Endothelial cell of umbilical vein (primary cell): ENCODE measurements around the gene CPVL. TPM values are rescaled to one million over a fixed set of nuclear protein-coding genes. Genes with fewer than 3 reads are reported as not detected.

ENCODE experiments used
- BruUV-seq: library from RNA; stranded (reverse); fragments of 400-500 nt; replicated peaks from 2 replicates; lab custom pipeline; 2021; lab: Mats Ljungman, UMichigan
- CTCF ChIA-PET: fragments of 300-600, 350-600 bp; sonication (Branson Sonifier 250); formaldehyde crosslinking; loops from one replicate; lab custom pipeline; 2021; ENCODE audit warnings: antibody characterized with exemption, inconsistent platforms; lab: Charles Lee
- POLR2A ChIA-PET: fragments of 300-600, 350-600 bp; sonication (Branson Sonifier 250); formaldehyde crosslinking; loops from one replicate; lab custom pipeline; 2021; ENCODE audit warnings: antibody characterized with exemption, inconsistent platforms; lab: Charles Lee
- DNase-seq: peaks from one replicate; pipeline ENCODE4 v3.0.0-alpha.2; 2011; ENCODE audit warnings: low read depth, low spot score
- FAIRE-seq: peaks from 2 replicates; lab custom pipeline; 2011; peaks lifted over from hg19 to GRCh38; lab: Jason Lieb, UNC
- H2AFZ ChIP-seq: 2 replicates; pipeline ENCODE4 v1.6.0; 2012; ENCODE audit warnings: low read depth, low read length, control low read depth, inconsistent platforms
- H3K27ac ChIP-seq: 2 replicates; pipeline ENCODE4 v1.5.1; 2011; ENCODE audit warnings: low read depth, mild to moderate bottlenecking, control low read depth, low read length, moderate library complexity; ENCODE audit not compliant: insufficient read depth
- H3K27me3 ChIP-seq, 2 experiments: 2 replicates each; pipeline versions ENCODE4 v1.6.0 to v1.6.1; 2011; ENCODE audit warnings: low read length in 2 of 2, mixed read lengths in 1 of 2; ENCODE audit not compliant: control insufficient read depth in 2 of 2, insufficient read depth in 2 of 2
- H3K36me3 ChIP-seq, 2 experiments: 2 replicates in 1 of 2; 3 replicates in 1 of 2; pipeline ENCODE4 v1.5.1; 2011; ENCODE audit warnings: low read length in 2 of 2, mild to moderate bottlenecking in 1 of 2, moderate library complexity in 1 of 2; ENCODE audit not compliant: control insufficient read depth in 2 of 2, insufficient read depth in 2 of 2; ENCODE audit errors: extremely low read depth in 1 of 2
- H3K4me1 ChIP-seq: 3 replicates; pipeline ENCODE4 v1.5.1; 2011; ENCODE audit warnings: mild to moderate bottlenecking, low read length; ENCODE audit not compliant: control insufficient read depth, insufficient read depth; ENCODE audit errors: extremely low read depth
- H3K4me2 ChIP-seq: 2 replicates; pipeline ENCODE4 v1.6.1; 2011; ENCODE audit warnings: low read length, control low read depth, mixed read lengths; ENCODE audit not compliant: insufficient read depth
- H3K4me3 ChIP-seq, 3 experiments: fragments of 200-600 bp in 1 of 3; sonication (generic), shearing (Covaris generic) in 1 of 3; replicated peaks in 1 of 3; 2 replicates each; pipeline ENCODE4 v1.5.1; 2011 to 2016; ENCODE audit warnings: control low read depth in 3 of 3, low read length in 3 of 3, mild to moderate bottlenecking in 2 of 3, inconsistent platforms in 1 of 3, low read depth in 1 of 3, moderate library complexity in 1 of 3; ENCODE audit not compliant: insufficient read depth in 1 of 3
- H3K79me2 ChIP-seq: 2 replicates; pipeline ENCODE4 v1.6.0; 2012; ENCODE audit warnings: low read length, inconsistent platforms; ENCODE audit not compliant: control insufficient read depth, insufficient read depth
- H3K9ac ChIP-seq: replicated peaks from 2 replicates; pipeline ENCODE3; 2011; ENCODE audit warnings: low read length, control low read depth; ENCODE audit not compliant: insufficient read depth; ENCODE audit errors: extremely low read depth
- H3K9me1 ChIP-seq: replicated peaks from 3 replicates; pipeline ENCODE4 v1.6.0; 2011; ENCODE audit warnings: mild to moderate bottlenecking, low read length; ENCODE audit not compliant: control insufficient read depth, insufficient read depth; ENCODE audit errors: extremely low read depth
- H3K9me3 ChIP-seq: replicated peaks from 2 replicates; pipeline ENCODE4 v1.5.1; 2012; ENCODE audit warnings: low read length, inconsistent platforms; ENCODE audit not compliant: control insufficient read depth, insufficient read depth
- H4K20me1 ChIP-seq: replicated peaks from 2 replicates; pipeline ENCODE3; 2011; ENCODE audit warnings: mild to moderate bottlenecking, low read length; ENCODE audit not compliant: control insufficient read depth, insufficient read depth; ENCODE audit errors: extremely low read depth
- EZH2 ChIP-seq: IDR thresholded peaks from 2 replicates; pipeline ENCODE4 v1.6.1; 2012; ENCODE audit warnings: borderline replicate concordance, low read depth, mild to moderate bottlenecking, moderate library complexity, low read length, inconsistent platforms; ENCODE audit not compliant: severe bottlenecking
- FOS ChIP-seq: IDR thresholded peaks from 2 replicates; pipeline ENCODE4 v1.6.1; 2011; ENCODE audit warnings: mild to moderate bottlenecking, low read length, moderate library complexity, borderline replicate concordance; ENCODE audit not compliant: insufficient read depth
- GATA2 ChIP-seq: IDR thresholded peaks from 2 replicates; pipeline ENCODE4 v1.7.0; 2011; ENCODE audit warnings: low read depth, mild to moderate bottlenecking, moderate library complexity, mixed read lengths, low read length; ENCODE audit not compliant: insufficient read length, insufficient read depth
- JUN ChIP-seq: IDR thresholded peaks from 2 replicates; pipeline ENCODE4 v1.6.1; 2011; ENCODE audit warnings: borderline replicate concordance, low read depth; ENCODE audit not compliant: insufficient read length, insufficient read depth
- MYC ChIP-seq: IDR thresholded peaks from one replicate; pipeline ENCODE4 v1.6.1; 2011; ENCODE audit warnings: mild to moderate bottlenecking, low read depth, low read length
- POLR2A ChIP-seq: IDR thresholded peaks from 2 replicates; pipeline ENCODE4 v1.6.1; 2012; ENCODE audit warnings: low read depth, mild to moderate bottlenecking, control low read depth, low read length
- POLR2AphosphoS5 ChIP-seq: IDR thresholded peaks from 2 replicates; pipeline ENCODE4 v1.6.1; 2012; ENCODE audit warnings: low read depth, mild to moderate bottlenecking, control low read depth, low read length, moderate library complexity; ENCODE audit not compliant: insufficient read depth
- dilution Hi-C: fragments of 300-500 bp; cut with MboI; formaldehyde crosslinking; loops from one replicate; pipeline ENCODE4 v1.15.0; 2019; ENCODE audit warnings: low sequenced_read_pairs; ENCODE audit not compliant: extremely low pct_ligation_motif_present
- intact Hi-C: fragments of 100-400 bp; cut with micrococcal nuclease; formaldehyde crosslinking; loops from one replicate; pipeline ENCODE4 v1.10.0; 2022
- polyA plus RNA-seq, 4 experiments: library from polyadenylated mRNA; depleted of rRNA in 3 of 4; stranded (reverse) in 3 of 4; unstranded in 1 of 4; fragments of >200 nt; gene quantifications; 2 replicates each; pipeline versions ENCODE4 v1.2.1 to v1.2.3, GENCODE V29; 2011 to 2012; ENCODE audit warnings: missing spikeins in 1 of 4
- total RNA-seq: library from RNA; stranded (reverse); gene quantifications from 2 replicates; pipeline ENCODE4 v1.2.3, GENCODE V29; 2021
- TF ChIP-seq, protein P1 (sequence below): IDR thresholded peaks from 2 replicates; pipeline ENCODE4 v1.6.1; 2011; ENCODE audit not compliant: insufficient read depth, insufficient read length
- TF ChIP-seq, protein P2 (sequence below), 2 donors: IDR thresholded peaks; 1 replicate in 1 of 2; 2 replicates in 1 of 2; pipeline ENCODE4 v1.5.1; 2011; ENCODE audit warnings: low read length in 2 of 2, mild to moderate bottlenecking in 2 of 2, moderate library complexity in 2 of 2, control low read depth in 1 of 2, inconsistent platforms in 1 of 2, low read depth in 1 of 2; ENCODE audit not compliant: insufficient read depth in 1 of 2; ENCODE audit errors: extremely low read depth in 1 of 2

Gene CPVL
- total and polyA plus RNA-seq, 2 donors (not counting 3 experiments of a cell fraction or from before 2014, with no cell fraction given) = 0.14 TPM; not detected in 1

DNA sequence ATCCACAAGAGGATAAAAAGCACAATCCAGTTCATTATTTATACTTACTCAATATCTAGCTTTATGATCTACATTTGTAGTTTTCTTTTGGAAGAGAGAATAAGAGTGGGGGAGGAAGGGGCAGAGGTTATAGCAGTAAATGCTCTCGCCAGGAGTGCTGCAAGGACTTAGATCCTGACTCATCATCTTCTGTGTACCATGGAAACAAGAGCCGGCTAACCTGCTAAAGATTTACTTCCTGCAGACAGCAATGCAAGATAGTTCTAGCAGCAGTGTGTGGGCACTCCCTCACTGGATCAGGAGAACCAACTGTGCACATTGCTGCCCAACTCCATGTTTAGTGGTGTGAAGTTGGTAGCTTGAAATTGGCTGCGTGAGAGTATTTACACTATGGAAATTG is 140.5 kb downstream of the CPVL start:
- Histone ChIP-seq H4K20me1 (no peaks in the 10 kb centered on the region), H3K9me1 (no peaks in the 10 kb centered on the region), H2AFZ (no peak overlapping the region), H3K9ac (no peak overlapping the region), H3K4me3 (no peak overlapping the region), H3K79me2 (no peaks in the 10 kb centered on the region), H3K9me3 (no peaks in the 10 kb centered on the region), H3K4me2 (no peak overlapping the region), H3K4me1 (peaks cover 2% of the 10 kb centered on the region), H3K36me3 (no peaks in the 10 kb centered on the region), H3K27ac (no peak overlapping the region), H3K27me3 (peaks cover 10 to 21% of the 10 kb centered on the region in 2 experiments)
- intact Hi-C loops = no loop called here
- ChIA-PET POLR2A (no interaction called here), CTCF (no interaction called here)
- dilution Hi-C loops = no loop called here
- TF ChIP-seq, protein P1, sequence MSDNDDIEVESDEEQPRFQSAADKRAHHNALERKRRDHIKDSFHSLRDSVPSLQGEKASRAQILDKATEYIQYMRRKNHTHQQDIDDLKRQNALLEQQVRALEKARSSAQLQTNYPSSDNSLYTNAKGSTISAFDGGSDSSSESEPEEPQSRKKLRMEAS = no peak
- TF ChIP-seq GATA2 (no peak), EZH2 (no peak), FOS (no peak), POLR2AphosphoS5 (no peak), MYC (no peak), JUN (no peak), POLR2A (no peak)
- TF ChIP-seq, protein P2, sequence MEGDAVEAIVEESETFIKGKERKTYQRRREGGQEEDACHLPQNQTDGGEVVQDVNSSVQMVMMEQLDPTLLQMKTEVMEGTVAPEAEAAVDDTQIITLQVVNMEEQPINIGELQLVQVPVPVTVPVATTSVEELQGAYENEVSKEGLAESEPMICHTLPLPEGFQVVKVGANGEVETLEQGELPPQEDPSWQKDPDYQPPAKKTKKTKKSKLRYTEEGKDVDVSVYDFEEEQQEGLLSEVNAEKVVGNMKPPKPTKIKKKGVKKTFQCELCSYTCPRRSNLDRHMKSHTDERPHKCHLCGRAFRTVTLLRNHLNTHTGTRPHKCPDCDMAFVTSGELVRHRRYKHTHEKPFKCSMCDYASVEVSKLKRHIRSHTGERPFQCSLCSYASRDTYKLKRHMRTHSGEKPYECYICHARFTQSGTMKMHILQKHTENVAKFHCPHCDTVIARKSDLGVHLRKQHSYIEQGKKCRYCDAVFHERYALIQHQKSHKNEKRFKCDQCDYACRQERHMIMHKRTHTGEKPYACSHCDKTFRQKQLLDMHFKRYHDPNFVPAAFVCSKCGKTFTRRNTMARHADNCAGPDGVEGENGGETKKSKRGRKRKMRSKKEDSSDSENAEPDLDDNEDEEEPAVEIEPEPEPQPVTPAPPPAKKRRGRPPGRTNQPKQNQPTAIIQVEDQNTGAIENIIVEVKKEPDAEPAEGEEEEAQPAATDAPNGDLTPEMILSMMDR (IDR thresholded peaks at IDR 0.05; ENCODE audit: extremely low read depth in 1 of 2, insufficient read depth in 1 of 2, low read depth in 1 of 2, low read length in 2 of 2) = no peak
- BruUV-seq = no TSS peak
- DNase-seq (no peak), FAIRE-seq (no peak)
